Neuronal stem cell (in vitro differentiated cells): ENCODE results near the gene COG5.
"Not testable (repeated sequence)": the region's sequence is repeated elsewhere in the genome, so short reads cannot be mapped to it uniquely, and the experiment has no call there.

Experiments used
- DNase-seq: peaks from one replicate; pipeline ENCODE4 v3.0.0-alpha.2; 2013; ENCODE audit warnings: low spot score
- H2AFZ ChIP-seq: one replicate; pipeline ENCODE4 v1.6.1; 2013; ENCODE audit warnings: mild to moderate bottlenecking, low read length, inconsistent platforms
- H2AK5ac ChIP-seq: 2 replicates; pipeline ENCODE4 v1.6.1; 2013; ENCODE audit warnings: low read depth, mild to moderate bottlenecking, inconsistent platforms, low read length, moderate library complexity, mixed read lengths
- H2BK120ac ChIP-seq: 2 replicates; pipeline ENCODE4 v1.6.1; 2013; ENCODE audit warnings: low read depth, mild to moderate bottlenecking, inconsistent platforms, low read length, moderate library complexity, mixed read lengths
- H2BK12ac ChIP-seq: one replicate; pipeline ENCODE4 v1.6.1; 2013; ENCODE audit warnings: low read length, inconsistent platforms
- H2BK15ac ChIP-seq: 2 replicates; pipeline ENCODE4 v1.6.1; 2013; ENCODE audit warnings: mild to moderate bottlenecking, low read length, inconsistent platforms, mixed read lengths
- H2BK5ac ChIP-seq: one replicate; pipeline ENCODE4 v1.6.1; 2013; ENCODE audit warnings: inconsistent platforms, mild to moderate bottlenecking, low read length, moderate library complexity
- H3K14ac ChIP-seq: one replicate; pipeline ENCODE4 v1.6.1; 2013; ENCODE audit warnings: low read length, inconsistent platforms
- H3K18ac ChIP-seq: 2 replicates; pipeline ENCODE4 v1.6.1; 2013; ENCODE audit warnings: low read length, inconsistent platforms
- H3K23ac ChIP-seq: 2 replicates; pipeline ENCODE4 v1.6.1; 2013; ENCODE audit warnings: low read depth, mild to moderate bottlenecking, mixed read lengths, low read length, inconsistent platforms; ENCODE audit not compliant: poor library complexity
- H3K27ac ChIP-seq: replicated peaks from 3 replicates; pipeline ENCODE4 v1.5.1; 2013; ENCODE audit warnings: low read length, inconsistent platforms
- H3K27me3 ChIP-seq, 3 experiments: 2 replicates each; pipeline ENCODE4 v1.6.1; 2013; ENCODE audit warnings: low read length in 3 of 3, mild to moderate bottlenecking in 2 of 3, inconsistent platforms in 1 of 3, low read depth in 1 of 3, mixed read lengths in 1 of 3, moderate library complexity in 1 of 3; ENCODE audit not compliant: control insufficient read depth in 3 of 3, insufficient read depth in 3 of 3
- H3K36me3 ChIP-seq, 2 donors: replicated peaks in 1 of 2; 2 replicates each; pipeline ENCODE4 v1.6.1; 2013; ENCODE audit warnings: low read length in 2 of 2; ENCODE audit not compliant: control insufficient read depth in 2 of 2, insufficient read depth in 2 of 2
- H3K4ac ChIP-seq: 2 replicates; pipeline ENCODE4 v1.6.1; 2013; ENCODE audit warnings: inconsistent platforms, mild to moderate bottlenecking, low read length, moderate library complexity
- H3K4me1 ChIP-seq, 2 donors: 1 replicate in 1 of 2; 2 replicates in 1 of 2; pipeline ENCODE4 v1.6.1; 2013; ENCODE audit warnings: low read length in 2 of 2, low read depth in 1 of 2; ENCODE audit not compliant: control insufficient read depth in 2 of 2, insufficient read depth in 1 of 2
- H3K4me2 ChIP-seq: one replicate; pipeline ENCODE4 v1.6.1; 2013; ENCODE audit warnings: mild to moderate bottlenecking, low read length, inconsistent platforms; ENCODE audit not compliant: insufficient read depth, poor library complexity, severe bottlenecking
- H3K4me3 ChIP-seq, 2 donors: 2 replicates each; pipeline ENCODE4 v1.5.1; 2013; ENCODE audit warnings: low read length in 2 of 2, mild to moderate bottlenecking in 2 of 2, inconsistent platforms in 1 of 2, moderate library complexity in 1 of 2
- H3K79me1 ChIP-seq: one replicate; pipeline ENCODE4 v1.6.1; 2013; ENCODE audit warnings: low read depth, mild to moderate bottlenecking, inconsistent platforms, low read length, moderate library complexity
- H3K9ac ChIP-seq: one replicate; pipeline ENCODE4 v1.6.1; 2013; ENCODE audit warnings: mild to moderate bottlenecking, low read depth, low read length, inconsistent platforms; ENCODE audit not compliant: poor library complexity
- H3K9me3 ChIP-seq, 2 donors: replicated peaks in 1 of 2; 2 replicates each; pipeline versions ENCODE3 to v1.6.1; 2013; ENCODE audit warnings: low read length in 2 of 2, mild to moderate bottlenecking in 2 of 2, inconsistent platforms in 1 of 2, low read depth in 1 of 2, mixed read lengths in 1 of 2, moderate library complexity in 1 of 2; ENCODE audit not compliant: control insufficient read depth in 2 of 2, insufficient read depth in 1 of 2
- H4K8ac ChIP-seq: one replicate; pipeline ENCODE4 v1.6.1; 2013; ENCODE audit warnings: low read depth, mild to moderate bottlenecking, inconsistent platforms, low read length, moderate library complexity
- H4K91ac ChIP-seq: one replicate; pipeline ENCODE4 v1.6.1; 2013; ENCODE audit warnings: low read length, low read depth, mild to moderate bottlenecking, inconsistent platforms; ENCODE audit not compliant: poor library complexity
- WGBS, 2 donors: extraction: QIAGEN DNeasy Blood & Tissue Kit; methylation state at CpG; one replicate each; pipeline ENCODE4 v1.1.7; 2013; ENCODE audit warnings: missing lambda C conversion rate in 2 of 2, mixed read lengths in 1 of 2; ENCODE audit not compliant: insufficient read length in 2 of 2, insufficient replicate concordance in 1 of 2; ENCODE audit errors: extremely low coverage in 2 of 2; 5-methylcytosine and 5-hydroxymethylcytosine counted together

COG5 gene

GRCh38 chr7:107220806-107221205 is 342.9 kb downstream of the COG5 start:
- H3K36me3 ChIP-seq, H3K27me3 ChIP-seq, H3K18ac ChIP-seq, H2AK5ac ChIP-seq, H3K27ac ChIP-seq, H2BK120ac ChIP-seq, H3K23ac ChIP-seq, H3K4me3 ChIP-seq, H2BK15ac ChIP-seq, H2BK12ac ChIP-seq, H2BK5ac ChIP-seq, H4K91ac ChIP-seq, H3K4me2 ChIP-seq, DNase-seq, H2AFZ ChIP-seq, H3K4ac ChIP-seq, H4K8ac ChIP-seq, H3K79me1 ChIP-seq, H3K14ac ChIP-seq, H3K9ac ChIP-seq, H3K9me3 ChIP-seq: not testable (repeated sequence)
- peaks cover 13 to 28% of the 10 kb centered on the region in 2 donors for H3K4me1 ChIP-seq
- WGBS, 2 donors = no CpG with 5 or more reads among the region's 6 CpGs

- DNase-seq = no peak
- no peaks in the 10 kb centered on the region for H3K36me3 ChIP-seq
- H3K27ac ChIP-seq = no peak overlapping the region
- H2BK5ac ChIP-seq = no peak overlapping the region
- peaks cover 13 to 27% of the 10 kb centered on the region in 2 donors for H3K4me1 ChIP-seq
- peaks cover 2% of the 10 kb centered on the region for H3K79me1 ChIP-seq
- H2BK12ac ChIP-seq = no peak overlapping the region
- no peak overlapping the region for H2BK15ac ChIP-seq
- no peak overlapping the region for H2AFZ ChIP-seq
- no peak overlapping the region for H3K23ac ChIP-seq
- H3K9me3 ChIP-seq = no peaks in the 10 kb centered on the region
- H3K27me3 ChIP-seq = no peaks in the 10 kb centered on the region
- no CpG with 5 or more reads among the region's 5 CpGs for WGBS, 2 donors
- H2AK5ac ChIP-seq = no peak overlapping the region
- no peak overlapping the region for H3K4me3 ChIP-seq
- H3K9ac ChIP-seq = no peak overlapping the region
- no peak overlapping the region for H4K8ac ChIP-seq
- H3K4me2 ChIP-seq = no peak overlapping the region
- H3K18ac ChIP-seq = no peak overlapping the region
- H4K91ac ChIP-seq = no peak overlapping the region
- no peak overlapping the region for H2BK120ac ChIP-seq
- no peak overlapping the region for H3K4ac ChIP-seq
- no peak overlapping the region for H3K14ac ChIP-seq
Observed at GRCh38 chr7:107220356-107220755, 343.4 kb downstream of the COG5 start.

- no CpG with 5 or more reads among the region's 2 CpGs for WGBS, 2 donors
- H2BK120ac ChIP-seq = no peak overlapping the region
- no peaks in the 10 kb centered on the region for H3K27me3 ChIP-seq
- H3K9ac ChIP-seq = no peak overlapping the region
- peaks cover 2% of the 10 kb centered on the region for H3K79me1 ChIP-seq
- H3K4me3 ChIP-seq = no peak overlapping the region
- no peaks in the 10 kb centered on the region for H3K9me3 ChIP-seq
- H3K27ac ChIP-seq = no peak overlapping the region
- H3K18ac ChIP-seq = no peak overlapping the region
- H3K4me2 ChIP-seq = no peak overlapping the region
- H2BK12ac ChIP-seq = no peak overlapping the region
- H2AFZ ChIP-seq = no peak overlapping the region
- no peak overlapping the region for H3K4ac ChIP-seq
- H2AK5ac ChIP-seq = no peak overlapping the region
- no peak for DNase-seq
- no peak overlapping the region for H4K8ac ChIP-seq
- H2BK5ac ChIP-seq = no peak overlapping the region
- H3K4me1 ChIP-seq = peaks cover 10 to 22% of the 10 kb centered on the region in 2 donors
- H3K36me3 ChIP-seq = no peaks in the 10 kb centered on the region
- H4K91ac ChIP-seq = no peak overlapping the region
- H2BK15ac ChIP-seq = no peak overlapping the region
- no peak overlapping the region for H3K14ac ChIP-seq
- no peak overlapping the region for H3K23ac ChIP-seq
Observed at GRCh38 chr7:107219563-107220244, 344.0 kb downstream of the COG5 start.

GRCh38 chr7:107213945-107214344 is 349.8 kb downstream of the COG5 start:
- no peak overlapping the region for H2BK5ac ChIP-seq
- no peak overlapping the region for H2BK12ac ChIP-seq
- no peak overlapping the region for H3K4me3 ChIP-seq
- no peaks in the 10 kb centered on the region for H3K79me1 ChIP-seq
- H2AK5ac ChIP-seq = no peak overlapping the region
- H2BK15ac ChIP-seq = no peak overlapping the region
- no peak overlapping the region for H3K9ac ChIP-seq
- no peaks in the 10 kb centered on the region for H3K27me3 ChIP-seq
- peaks cover 3 to 14% of the 10 kb centered on the region in 2 donors for H3K36me3 ChIP-seq
- H2AFZ ChIP-seq = no peak overlapping the region
- H3K4ac ChIP-seq = no peak overlapping the region
- H2BK120ac ChIP-seq = no peak overlapping the region
- no peak overlapping the region for H4K91ac ChIP-seq
- H3K23ac ChIP-seq = no peak overlapping the region
- H3K4me1 ChIP-seq = no peaks in the 10 kb centered on the region
- H3K14ac ChIP-seq = no peak overlapping the region
- H3K4me2 ChIP-seq = no peak overlapping the region
- peaks cover 2 to 11% of the 10 kb centered on the region in 2 donors for H3K9me3 ChIP-seq
- H3K27ac ChIP-seq = no peak overlapping the region
- DNase-seq = no peak
- H3K18ac ChIP-seq = no peak overlapping the region
- H4K8ac ChIP-seq = no peak overlapping the region
